ENCODE measurements around the gene PPFIBP1. TPM values are rescaled to one million over a fixed set of nuclear protein-coding genes. Genes with fewer than 3 reads are reported as not detected.
A peak's percentile ranks its signal among the peaks of the same experiment; 100 is the strongest.

PPFIBP1 gene
- polyA plus RNA-seq, 1 donor (not counting 4 experiments of a cell fraction or from before 2014, with no cell fraction given): 83.5 TPM

DNA sequence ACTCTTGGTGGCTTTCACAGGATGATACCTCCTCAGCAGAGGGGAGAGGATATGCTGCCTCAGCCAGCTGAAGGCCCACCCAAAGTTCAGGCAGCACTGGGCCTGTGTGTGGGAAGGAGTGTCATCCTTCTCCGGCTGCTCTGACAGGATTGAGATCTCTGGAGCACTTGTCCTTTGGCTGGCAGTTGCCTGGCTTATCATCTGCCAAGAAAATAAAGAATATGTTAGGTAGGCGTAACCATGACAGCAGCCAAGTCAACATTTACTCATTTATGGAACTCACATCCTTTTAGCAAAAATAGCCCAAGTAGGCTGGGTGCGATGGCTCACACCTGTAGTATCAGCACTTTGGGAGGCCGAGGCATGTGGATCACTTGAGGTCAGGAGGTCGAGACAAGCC is 68.5 kb downstream of the PPFIBP1 start:
- H3K27ac ChIP-seq (ENCODE audit: control insufficient read depth, insufficient read depth, low read length): peak overlapping the region; percentile 96
- no peaks in the 10 kb centered on the region for H3K9me3 ChIP-seq (ENCODE audit: control insufficient read depth, low read depth, low read length)
- no peak overlapping the region for H2AFZ ChIP-seq (ENCODE audit: control insufficient read depth, low read length)
- H4K20me1 ChIP-seq (ENCODE audit: control insufficient read depth, extremely low read depth, insufficient read depth, low read length): no peaks in the 10 kb centered on the region
- peak overlapping the region; percentile 73 for H3K4me2 ChIP-seq (ENCODE audit: control insufficient read depth, extremely low read depth, insufficient read depth, low read depth, low read length)
- DNase-seq (ENCODE audit: low read depth, low spot score): peak; percentile 83
- H3K4me3 ChIP-seq (ENCODE audit: control insufficient read depth in 2 of 3, extremely low read depth in 1 of 3, insufficient read depth in 2 of 3, low read depth in 1 of 3, low read length in 3 of 3): no peak overlapping the region
- peaks cover 31% of the 10 kb centered on the region for H3K79me2 ChIP-seq (ENCODE audit: control insufficient read depth, insufficient read depth, low read length)
- H3K9me1 ChIP-seq (ENCODE audit: control insufficient read depth, extremely low read depth, insufficient read depth, low read length): peaks cover 2% of the 10 kb centered on the region
- FAIRE-seq: peak; percentile 92
- peaks cover 60% of the 10 kb centered on the region for H3K4me1 ChIP-seq (ENCODE audit: control insufficient read depth, extremely low read depth, insufficient read depth, low read length)
- TF ChIP-seq EZH2 (IDR thresholded peaks at IDR 0.05; ENCODE audit: low read length) (no peak), CTCF (optimal IDR thresholded peaks at IDR 0.05 in 1 of 3, IDR thresholded peaks at IDR 0.05 in 1 of 3, conservative IDR thresholded peaks at IDR 0.05 in 1 of 3; ENCODE audit: extremely low read depth in 1 of 3, insufficient read depth in 2 of 3, low read length in 3 of 3) (no peak)
- peaks cover 0 to 4% of the 10 kb centered on the region in 2 experiments for H3K36me3 ChIP-seq (ENCODE audit: control insufficient read depth in 2 of 2, extremely low read depth in 1 of 2, insufficient read depth in 2 of 2, low read length in 2 of 2)
- dilution Hi-C loops (cut with MboI; ENCODE audit: extremely low pct_ligation_motif_present, low sequenced_read_pairs): no loop called here
- no peaks in the 10 kb centered on the region for H3K27me3 ChIP-seq (ENCODE audit: control insufficient read depth, extremely low read depth, insufficient read depth, low read length)
- H3K9ac ChIP-seq (ENCODE audit: control insufficient read depth, extremely low read depth, insufficient read depth, low read length): peak overlapping the region; percentile 75

DNA sequence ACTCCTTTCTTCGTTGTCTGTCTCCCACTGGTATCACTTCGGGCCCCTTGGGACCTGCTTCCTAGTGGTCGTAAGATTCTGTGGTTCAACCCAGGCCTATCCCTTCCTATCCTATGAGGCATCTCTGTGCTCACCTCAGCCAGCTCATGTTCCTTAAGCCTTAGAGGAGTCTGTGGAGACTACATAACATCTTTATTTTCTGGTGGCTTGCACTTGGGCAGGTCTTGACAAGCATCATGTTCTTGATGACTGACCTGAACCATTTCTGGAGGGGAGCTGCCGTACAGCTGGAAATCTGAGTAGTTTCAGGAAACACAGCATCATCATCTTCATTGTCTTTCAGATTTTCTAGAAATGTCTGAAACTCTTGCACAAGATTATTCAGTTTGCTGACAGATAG is 69.3 kb downstream of the PPFIBP1 start:
- Histone ChIP-seq H3K27me3 (ENCODE audit: control insufficient read depth, extremely low read depth, insufficient read depth, low read length) (no peaks in the 10 kb centered on the region), H3K4me1 (ENCODE audit: control insufficient read depth, extremely low read depth, insufficient read depth, low read length) (peaks cover 55% of the 10 kb centered on the region), H4K20me1 (ENCODE audit: control insufficient read depth, extremely low read depth, insufficient read depth, low read length) (no peaks in the 10 kb centered on the region), H3K9me3 (ENCODE audit: control insufficient read depth, low read depth, low read length) (no peaks in the 10 kb centered on the region), H3K36me3 (ENCODE audit: control insufficient read depth in 2 of 2, extremely low read depth in 1 of 2, insufficient read depth in 2 of 2, low read length in 2 of 2) (peaks cover 2 to 4% of the 10 kb centered on the region in 2 experiments), H3K27ac (ENCODE audit: control insufficient read depth, insufficient read depth, low read length) (peak overlapping the region; percentile 96), H3K4me2 (ENCODE audit: control insufficient read depth, extremely low read depth, insufficient read depth, low read depth, low read length) (peak overlapping the region; percentile 53), H3K4me3 (ENCODE audit: control insufficient read depth in 2 of 3, extremely low read depth in 1 of 3, insufficient read depth in 2 of 3, low read depth in 1 of 3, low read length in 3 of 3) (no peak overlapping the region), H3K79me2 (ENCODE audit: control insufficient read depth, insufficient read depth, low read length) (peaks cover 36% of the 10 kb centered on the region), H3K9ac (ENCODE audit: control insufficient read depth, extremely low read depth, insufficient read depth, low read length) (peak overlapping the region; percentile 75), H3K9me1 (ENCODE audit: control insufficient read depth, extremely low read depth, insufficient read depth, low read length) (peaks cover 2% of the 10 kb centered on the region), H2AFZ (ENCODE audit: control insufficient read depth, low read length) (no peak overlapping the region)
- peak; percentile 86 for DNase-seq (ENCODE audit: low read depth, low spot score)
- TF ChIP-seq EZH2 (IDR thresholded peaks at IDR 0.05; ENCODE audit: low read length): no peak
- no peak for TF ChIP-seq CTCF (optimal IDR thresholded peaks at IDR 0.05 in 1 of 3, IDR thresholded peaks at IDR 0.05 in 1 of 3, conservative IDR thresholded peaks at IDR 0.05 in 1 of 3; ENCODE audit: extremely low read depth in 1 of 3, insufficient read depth in 2 of 3, low read length in 3 of 3)
- FAIRE-seq: peak; percentile 95
- dilution Hi-C loops (cut with MboI; ENCODE audit: extremely low pct_ligation_motif_present, low sequenced_read_pairs): no loop called here
